Activated T-cell treated with anti-CD3 and anti-CD28 coated beads, Interleukin-2, amount 50 U/mL, for 1 hour (primary cell): ENCODE measurements around the gene SRM.
"Not testable (repeated sequence)": the region's sequence is repeated elsewhere in the genome, so short reads cannot be mapped to it uniquely, and the experiment has no call there.

Experiments
- DNase-seq: peaks from one replicate; pipeline ENCODE4 v3.0.0-alpha.2; 2020

The SRM gene

DNA sequence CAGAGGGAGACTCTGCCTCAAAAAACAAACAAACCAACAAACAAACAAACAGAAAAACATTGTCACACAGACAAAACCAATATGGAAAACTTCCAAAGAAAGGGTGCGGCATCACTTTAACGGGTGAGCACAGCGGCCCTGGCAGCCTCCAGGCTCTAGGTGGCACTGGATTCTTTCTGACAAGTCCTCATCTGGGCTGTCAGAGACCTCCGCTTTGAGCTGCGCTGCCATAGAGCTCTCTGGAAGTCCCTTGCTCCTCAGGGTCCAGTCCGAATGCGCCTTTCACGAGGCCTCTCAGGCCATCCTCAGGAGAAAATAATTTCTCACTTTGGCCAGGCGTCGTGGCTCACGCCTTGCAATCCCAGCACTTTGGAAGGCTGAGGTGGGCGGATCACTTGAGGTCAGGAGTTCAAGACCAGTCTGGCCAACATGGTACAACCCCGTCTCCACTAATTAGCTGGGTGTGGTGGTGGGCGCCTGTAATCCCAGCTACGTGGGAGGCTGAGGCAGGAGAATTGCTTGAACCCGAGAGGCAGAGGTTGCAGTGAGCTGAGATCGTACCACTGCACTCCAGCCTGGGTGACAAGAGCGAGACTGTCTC, 4.2 kb upstream of the SRM start:
- DNase-seq, result not testable (repeated sequence)

DNA sequence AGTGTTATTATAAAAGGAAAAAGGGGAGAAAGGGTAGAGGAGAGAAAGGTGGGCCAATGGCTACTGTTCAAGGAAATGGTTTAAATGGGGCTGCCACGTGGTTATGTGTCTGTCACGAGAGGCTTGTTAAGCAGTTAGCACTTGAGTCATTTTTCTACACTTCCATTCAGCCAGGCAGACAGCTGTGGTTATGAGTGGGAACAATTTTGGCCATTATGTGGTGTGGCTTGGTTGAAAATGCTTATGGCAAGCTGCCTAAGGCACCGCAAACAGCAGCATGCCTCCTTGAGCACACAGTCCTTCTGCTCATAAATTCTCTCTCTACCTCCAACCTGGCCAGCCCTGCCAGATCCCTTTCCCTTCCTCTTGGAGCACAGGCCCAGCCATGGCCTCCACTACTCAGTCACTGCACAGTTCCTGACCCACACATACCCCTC, 3.2 kb upstream of the SRM start:
- DNase-seq, result no peak

DNA sequence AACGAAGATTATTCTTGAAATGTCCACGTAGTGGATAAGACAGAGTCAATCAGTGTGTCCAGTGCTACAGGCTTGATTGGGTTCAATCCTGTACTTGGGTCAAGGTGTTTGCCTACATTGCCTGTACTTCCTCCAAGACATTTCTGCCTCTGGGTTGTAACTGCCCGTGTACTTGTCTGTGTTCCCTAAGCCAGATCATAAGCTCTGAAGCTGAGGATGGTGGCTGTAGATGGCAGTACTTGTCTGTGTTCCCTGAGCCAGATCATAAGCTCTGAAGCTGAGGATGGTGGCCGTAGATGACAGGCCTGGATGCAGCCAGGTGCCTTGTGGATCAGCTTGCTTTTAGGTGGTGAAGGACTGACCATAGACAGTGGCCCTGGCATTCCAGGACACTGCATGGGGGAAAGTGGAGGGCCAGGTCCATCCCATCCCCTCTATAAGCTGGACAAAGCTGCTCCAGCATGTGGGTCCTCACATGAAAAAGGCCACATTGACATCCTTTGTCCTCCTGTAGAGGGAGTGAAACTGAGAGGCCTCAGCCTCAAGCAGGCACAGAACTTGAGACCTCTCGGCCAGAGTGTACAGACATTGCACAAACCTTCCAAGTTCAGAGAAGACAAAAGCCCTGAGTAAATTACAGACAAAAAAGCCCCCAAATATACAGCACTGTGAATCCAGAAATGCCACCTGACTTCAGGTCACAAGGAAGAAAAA, 2.0 kb upstream of the SRM start:
- no peak for DNase-seq

DNA sequence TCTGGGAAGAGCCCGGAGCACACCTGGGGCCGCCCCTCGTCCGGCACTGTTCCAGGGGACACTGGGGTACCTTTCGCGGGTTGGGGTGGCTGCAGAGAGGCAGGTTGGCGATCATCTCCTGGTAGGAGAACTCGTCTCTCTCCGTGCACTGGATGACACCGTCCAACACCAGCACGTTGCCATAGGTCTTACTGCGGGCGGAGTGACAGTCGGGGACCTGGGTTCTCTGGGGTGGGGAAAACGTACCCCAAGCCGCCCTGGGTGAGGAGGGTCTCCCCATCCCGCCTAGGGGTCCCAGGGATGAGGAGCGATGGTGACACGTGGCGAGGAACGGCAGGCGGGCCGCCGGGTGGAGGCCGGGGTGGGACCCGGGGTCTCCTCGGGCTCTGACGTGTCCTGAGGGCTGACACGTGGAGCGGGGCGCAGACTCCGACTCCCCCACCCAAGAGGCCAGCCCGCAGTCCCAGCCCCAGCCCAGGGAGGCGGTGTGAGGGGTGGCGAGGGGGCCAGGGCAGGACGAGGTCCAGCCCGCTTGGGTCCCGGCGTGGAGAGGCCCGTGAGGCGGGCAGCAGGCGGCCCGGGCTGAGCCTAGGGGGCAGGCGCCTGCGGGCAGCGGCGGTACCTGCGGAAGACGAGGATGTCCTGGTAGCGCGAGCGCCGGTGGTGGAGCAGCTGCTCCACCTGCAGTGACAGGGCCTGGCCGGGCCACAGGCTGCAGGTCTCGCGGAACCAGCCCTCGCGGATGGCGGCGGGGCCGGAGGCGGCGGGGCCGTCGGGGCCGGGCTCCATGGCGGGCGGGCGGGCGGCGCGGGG, 457 bp downstream of the SRM start:
- no peak for DNase-seq

DNA sequence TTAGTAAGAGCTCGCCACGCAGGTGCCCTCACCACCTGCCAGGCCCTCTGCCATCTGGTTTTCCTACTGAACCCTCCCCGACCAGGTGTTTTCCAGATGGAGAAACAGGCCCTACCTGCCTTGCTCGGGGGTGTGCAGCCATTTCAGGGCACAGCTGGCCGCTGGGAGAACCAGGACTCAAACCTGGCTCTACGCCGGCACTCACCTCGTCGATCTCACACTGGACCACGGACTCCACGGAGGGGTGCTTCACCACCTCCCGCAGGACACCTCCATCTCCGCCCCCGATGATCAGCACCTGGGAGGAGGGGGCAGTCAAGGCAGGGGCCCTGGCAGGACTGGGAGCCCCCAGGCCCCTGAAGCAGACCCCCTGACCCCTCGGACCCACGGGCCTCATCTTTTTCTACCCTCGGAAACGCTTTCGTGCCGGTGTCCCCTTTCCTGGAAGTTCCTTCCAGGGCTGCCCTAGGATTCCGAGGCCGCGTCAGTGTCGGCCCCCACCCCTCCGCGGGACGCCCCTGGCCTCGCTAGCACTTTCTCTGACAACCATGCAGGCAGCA, 1.1 kb downstream of the SRM start:
- DNase-seq, result no peak

DNA sequence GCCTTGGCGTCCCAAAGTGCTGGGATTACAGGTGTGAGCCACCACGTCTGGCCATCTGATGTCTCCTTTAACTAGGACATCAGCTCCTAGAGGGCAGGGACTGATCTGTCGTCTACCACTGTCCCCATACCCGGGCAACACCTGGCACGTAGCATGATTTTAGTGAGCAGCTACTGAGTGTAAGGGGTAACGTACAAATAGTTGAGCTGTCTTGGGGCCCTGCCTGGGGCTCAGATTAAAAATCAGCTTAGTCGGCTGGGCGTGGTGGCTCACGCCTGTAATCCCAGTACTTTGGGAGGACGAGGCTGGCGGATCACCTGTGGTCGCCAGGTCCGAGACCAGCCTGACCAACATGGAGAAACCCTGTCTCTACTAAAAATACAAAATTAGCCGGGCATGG, 1.8 kb downstream of the SRM start:
- no peak for DNase-seq

DNA sequence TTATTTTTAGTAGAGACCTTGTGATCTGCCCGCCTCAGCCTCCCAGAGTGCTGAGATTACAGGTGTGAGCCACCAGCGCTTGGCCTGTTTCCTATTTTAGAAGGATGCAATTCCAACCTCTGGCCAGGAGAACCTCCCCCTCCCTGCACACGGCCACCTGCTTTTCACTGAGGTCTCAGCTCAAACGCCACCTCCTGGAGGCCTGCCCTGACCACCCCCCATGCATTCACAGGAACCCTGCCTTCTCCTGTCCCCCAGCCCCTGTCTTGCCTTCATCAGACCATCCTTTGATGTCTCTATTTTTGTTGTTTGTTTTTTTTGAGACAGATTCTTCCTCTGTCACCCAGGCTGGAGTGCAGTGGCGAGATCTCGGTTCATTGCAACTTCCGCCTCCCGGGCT, 2.3 kb downstream of the SRM start:
- no peak for DNase-seq

DNA sequence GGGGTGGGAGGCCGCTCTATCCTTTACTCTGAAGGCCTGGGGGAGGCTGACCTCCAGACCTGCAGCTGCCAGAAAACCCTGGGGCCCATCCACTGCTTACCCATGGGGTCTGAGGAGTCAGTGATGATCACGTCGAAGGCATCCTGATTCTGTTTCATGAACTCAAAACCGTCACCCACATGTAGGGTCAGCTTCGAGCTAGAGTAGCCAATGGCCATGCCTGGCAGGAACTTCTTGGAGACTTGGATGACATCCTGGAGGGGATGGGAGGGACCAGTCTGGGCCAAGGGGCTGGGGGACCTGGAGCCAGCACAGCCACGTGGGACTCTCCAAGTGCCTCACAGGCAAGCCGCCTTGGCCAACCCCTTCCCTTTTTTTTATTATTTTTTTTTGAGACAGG, 3.3 kb downstream of the SRM start:
- no peak for DNase-seq

DNA sequence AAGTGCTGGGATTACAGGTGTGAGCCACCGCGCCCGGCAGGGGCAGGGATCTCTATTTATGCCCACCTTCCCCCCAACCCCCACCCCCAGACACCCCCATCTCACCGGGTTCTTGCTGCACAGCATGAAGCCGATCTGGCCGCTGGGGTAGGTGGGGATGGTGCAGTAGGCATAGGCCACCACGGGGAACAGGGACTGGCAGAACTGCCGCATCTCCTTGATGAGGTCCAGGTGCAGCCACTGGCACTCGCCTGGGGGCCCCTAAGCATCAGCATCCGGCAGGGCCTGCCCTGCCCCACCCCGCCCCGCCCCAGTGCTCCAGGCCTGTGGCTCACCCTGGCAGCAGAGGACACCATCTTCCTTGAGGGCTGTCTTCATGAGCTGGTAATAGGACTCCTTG, 4.1 kb downstream of the SRM start:
- no peak for DNase-seq

DNA sequence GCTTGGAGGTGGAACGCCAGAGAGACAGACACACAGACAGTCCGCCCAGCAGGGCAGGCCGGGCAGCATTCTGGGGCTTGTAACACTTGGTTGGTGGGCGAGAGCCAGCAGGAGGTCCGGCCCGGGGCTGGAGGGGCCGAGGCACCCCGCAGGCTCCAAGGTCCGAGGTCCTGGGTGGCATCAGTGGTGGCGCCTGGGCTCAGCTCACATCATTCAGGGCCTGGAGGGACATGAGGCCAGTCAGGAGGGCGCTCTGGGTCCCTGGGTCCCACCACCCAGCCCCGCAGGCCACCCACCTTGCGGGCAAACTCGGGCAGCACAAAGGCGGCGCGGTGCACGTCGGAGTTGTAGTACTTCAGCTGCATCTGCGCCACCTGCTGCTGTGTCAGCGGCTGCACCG, 5.2 kb downstream of the SRM start:
- no peak for DNase-seq

DNA sequence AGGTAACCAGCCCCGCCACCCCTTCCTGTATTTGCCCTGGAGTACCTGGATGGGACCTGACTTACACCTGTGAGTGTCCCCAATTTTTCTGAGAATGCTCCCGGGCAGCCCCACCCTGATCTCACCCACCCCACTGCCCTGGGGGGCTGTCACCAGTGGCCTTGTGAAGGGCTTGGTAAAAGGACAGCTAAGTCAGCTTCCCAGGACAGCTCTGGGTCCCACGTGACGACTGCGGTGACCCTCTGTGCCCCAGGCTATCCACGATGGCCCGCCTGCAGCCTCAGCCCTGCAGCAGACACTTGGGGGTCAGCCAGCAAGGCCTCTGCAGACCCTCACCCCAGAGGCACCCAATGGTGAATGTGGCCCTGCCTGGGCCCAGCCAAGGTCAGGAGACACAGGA, 5.6 kb downstream of the SRM start:
- DNase-seq, result no peak

DNA sequence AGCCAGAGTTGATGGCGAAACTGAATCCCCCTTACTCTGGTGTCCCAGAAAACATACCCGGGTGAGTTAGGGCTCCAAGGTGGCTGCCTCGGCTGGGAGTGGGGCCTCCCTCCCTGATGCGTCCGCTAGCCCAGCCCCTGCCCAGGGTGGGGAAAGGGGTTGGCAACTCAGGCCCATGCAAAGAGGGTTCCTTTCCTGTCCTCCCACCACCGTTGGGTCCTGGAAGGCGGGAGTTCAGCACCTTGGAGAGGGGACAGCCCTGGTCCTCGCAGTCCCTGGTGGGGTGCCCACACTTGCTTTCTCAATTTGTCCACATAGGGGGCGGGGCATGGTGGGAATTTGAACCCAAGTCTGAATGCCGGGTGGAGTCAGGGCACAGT, 6.1 kb downstream of the SRM start:
- no peak for DNase-seq

DNA sequence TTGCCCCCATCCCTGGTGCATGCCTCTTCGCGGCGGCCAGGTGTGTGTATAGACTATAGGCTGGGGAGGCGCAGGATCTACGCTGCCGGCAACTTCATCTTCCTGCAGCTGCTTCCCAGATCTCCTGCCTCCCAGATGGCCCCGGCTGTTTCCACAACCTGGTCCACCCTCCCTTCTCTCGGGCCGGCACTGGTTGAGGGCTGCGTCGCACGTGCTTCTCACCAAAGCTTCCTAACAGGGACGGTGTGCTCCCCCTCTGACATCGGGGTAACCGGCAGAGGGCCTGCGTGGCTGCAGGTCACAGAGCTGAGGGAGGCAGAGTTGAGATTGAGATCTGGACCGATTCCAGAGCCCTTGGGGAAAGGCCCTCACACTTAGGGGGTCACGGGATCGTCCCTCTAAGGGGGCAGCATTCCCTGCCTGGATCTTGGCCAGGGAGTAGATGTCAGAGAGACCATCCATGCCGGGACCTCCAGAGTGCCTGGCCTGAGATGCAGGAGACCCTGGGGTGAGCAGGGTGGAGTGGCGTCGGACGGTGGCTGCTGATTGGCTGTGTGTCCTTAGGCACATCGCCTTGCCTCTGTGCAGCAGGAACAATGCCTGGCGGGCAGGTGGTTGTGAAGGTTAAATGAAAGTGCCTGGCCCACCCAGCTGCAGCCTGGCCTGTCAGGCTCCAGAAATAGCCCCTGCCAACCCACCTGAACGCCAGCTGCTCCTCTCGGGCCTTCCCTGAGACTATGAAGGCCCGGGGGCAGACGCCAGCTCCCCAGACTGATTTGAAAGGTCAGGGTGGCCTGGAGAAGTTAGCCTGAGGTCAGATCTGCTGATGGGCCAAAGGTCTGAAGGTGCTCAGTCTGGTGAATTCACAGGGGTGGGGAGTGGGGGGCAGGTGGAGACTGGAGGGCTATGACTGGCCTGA, 6.7 kb downstream of the SRM start:
- DNase-seq, result no peak

DNA sequence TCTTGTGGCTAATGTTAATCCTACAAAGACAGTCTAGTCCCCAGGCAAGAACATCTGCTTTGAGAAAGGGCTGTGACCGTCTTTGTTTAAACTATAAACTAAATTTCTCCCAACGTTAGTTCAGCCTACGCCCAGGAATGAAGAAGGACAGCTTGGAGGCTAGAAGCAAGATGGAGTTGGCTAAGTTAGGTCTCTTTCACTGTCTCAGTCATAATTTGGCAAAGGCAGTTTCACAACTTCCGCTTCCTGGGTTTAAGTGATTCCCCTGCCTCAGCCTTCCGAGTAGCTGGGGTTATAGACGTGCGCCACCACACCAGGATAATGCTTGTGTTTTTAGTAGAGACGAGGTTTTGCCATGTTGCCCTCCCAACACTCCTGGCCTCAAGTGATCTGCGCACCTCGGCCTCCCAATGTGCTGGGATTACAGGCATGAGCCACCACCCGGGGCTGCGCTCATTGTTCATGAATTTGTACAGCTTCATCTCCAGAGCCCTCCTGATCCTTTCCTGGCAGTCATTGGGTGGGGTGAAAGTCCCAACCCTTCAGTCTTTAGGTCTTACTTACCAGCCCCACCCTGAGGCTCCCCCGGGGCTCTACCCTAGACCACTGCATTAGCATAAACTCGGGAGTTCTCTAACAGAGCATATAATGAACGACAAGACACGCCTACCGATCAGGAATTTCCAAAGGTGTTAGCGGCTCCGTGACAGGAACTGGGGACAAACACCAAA, 7.9 kb downstream of the SRM start:
- DNase-seq, result no peak

DNA sequence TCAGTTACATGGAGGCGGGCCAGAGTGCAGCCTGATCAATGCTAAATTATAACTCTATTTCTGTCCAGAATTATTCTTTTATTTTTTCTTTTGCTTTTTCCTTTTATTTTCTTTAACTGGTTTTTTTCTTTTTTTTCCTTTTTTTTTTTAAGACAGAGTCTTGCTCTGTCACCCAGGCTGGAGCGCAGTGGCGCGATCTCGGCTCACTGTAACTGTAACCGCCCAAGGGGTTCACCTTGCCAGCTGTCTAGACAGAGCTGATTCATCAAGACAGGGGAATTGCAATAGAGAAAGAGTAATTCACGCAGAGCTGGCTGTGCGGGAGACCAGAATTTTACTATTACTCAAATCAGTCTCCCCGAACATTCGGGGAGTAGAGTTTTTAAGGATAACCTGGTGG, 8.7 kb downstream of the SRM start:
- DNase-seq, result not testable (repeated sequence)

DNA sequence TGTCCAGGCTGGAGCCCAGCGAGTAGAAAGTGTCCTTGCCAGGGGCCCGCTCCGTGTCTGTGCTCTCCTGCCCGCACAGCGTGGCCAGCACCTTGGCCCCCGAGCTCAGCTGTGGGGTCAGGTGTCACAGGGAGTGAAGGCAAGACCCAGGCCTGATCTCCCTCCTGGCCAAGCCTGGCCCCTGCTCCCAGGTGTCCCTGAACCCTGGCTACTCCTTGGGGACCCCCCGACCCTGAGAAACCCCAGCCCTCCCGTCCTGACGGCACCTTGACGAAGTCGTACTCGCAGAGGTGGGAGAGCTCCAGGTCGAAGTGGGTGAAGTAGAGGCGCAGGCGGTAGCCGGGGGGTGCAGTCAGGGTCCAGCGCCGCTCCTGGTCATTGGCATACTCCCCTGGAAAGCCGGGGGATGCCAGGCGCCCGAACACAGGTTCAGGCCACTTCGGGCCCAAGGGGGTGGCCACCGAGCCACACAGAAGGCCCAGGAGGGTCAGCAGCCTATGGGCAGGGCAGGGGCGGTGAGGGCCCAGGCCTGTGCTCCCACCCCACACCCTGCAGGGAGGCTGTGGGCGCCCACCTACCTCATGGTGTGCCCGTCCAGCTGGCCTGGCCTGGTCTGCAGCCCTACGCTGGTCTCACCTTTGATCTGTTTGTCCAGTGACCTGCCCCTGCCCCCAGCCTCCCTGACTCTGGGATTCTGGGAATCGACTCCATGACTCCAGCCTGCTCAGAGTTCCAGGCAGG, 13.0 kb downstream of the SRM start, which contains the start of gene MASP2:
MASP2 (minus strand) TSS at position 615 of the 741 bp plus-strand sequence; CDS start at position 583, 32 bp downstream.
- no peak for DNase-seq

DNA sequence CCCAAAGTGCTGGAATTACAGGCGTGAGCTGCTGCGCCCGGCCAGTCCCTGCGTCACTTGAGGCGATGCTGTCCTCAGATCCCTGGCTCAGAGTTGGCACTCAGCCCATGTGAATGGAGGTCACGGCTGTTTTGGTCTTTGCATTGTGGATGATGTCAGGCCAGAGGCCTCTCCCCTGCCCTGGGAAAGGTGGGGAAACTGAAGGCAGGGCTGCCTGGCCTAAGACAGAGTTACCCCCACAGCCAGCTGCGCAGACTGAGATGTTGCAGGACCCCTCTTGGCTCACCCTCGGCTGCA, 13.6 kb downstream of the SRM start:
- no peak for DNase-seq

DNA sequence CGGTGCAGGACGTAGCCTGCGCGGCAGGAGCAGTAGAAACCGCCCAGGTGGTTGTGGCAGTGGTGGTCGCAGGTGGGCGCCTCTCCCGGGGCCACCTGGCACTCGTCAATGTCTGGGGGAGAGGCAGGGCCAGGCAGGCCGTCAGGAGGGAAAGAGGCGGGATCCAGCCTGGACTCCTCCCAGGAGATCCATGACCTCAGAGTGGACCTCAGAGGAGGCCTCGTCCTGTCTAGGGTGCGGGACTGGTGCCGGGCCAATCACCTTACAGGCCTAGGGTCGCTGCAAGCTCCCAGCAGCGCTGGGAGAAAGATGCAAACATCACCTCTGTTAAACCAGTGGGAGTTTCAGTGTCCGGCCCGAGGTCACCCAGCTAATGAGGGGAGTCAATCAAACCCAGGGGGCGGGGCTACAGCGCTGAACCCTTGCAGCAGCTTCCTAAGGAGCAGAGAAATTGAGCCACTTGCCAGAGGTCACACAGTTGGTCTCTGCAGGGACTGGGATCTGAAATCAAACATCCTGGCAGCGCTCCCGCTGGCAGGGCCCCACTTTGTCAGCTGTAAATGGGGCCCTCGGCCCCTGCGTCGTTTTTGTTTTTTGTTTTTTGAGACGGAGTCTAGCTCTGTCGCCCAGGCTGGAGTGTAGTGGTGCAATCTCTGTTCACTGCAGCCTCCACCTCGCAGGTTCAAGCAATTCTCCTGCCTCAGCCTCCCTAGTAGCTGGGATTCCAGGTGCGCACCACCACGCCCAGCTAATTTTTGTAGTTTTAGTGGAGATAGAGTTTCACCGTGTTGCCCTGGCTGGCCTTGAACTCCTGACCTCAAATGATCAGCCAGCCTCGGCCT, 14.2 kb downstream of the SRM start:
- no peak for DNase-seq

DNA sequence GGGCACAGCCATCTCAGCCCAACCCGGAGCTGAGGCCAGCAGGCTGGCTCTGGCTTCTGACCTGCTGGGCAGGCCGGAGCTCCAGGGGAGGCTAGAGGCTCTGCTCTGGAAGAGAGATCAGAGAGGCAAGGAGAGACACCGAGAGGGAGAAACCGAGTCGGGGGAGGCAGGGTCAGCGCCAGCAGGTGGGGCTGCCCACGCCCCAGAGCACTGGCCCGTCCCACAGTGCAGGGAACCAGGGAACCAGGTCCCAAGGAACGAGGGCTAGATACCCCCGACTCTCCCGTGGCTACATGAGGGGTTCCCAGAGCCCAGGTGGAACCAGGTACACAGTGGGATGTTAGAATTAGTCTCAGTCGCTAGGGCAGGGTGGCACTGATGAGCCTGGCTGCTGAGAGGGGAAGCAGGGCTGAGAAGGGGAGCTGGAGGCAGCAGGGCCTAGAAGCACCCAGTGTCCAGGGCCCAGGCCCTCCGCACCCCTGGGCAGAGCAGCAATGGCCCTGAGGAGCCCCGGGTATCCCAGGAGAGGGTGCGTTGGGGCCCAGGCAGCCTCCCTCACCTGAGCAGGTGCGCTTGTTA, 14.9 kb downstream of the SRM start:
- peak; percentile 3 for DNase-seq
